Tibial artery (tissue), 4 donors: ENCODE results near the gene SLC37A1.
A peak's percentile ranks its signal among the peaks of the same experiment; 100 is the strongest.

Source experiments
- DNase-seq, 2 donors: peaks; one replicate each; pipeline ENCODE4 v3.0.0-alpha.2; 2019
- H3K27ac ChIP-seq, 2 donors: fragments of 200-600 bp; sonication (generic) in 1 of 2; 1 replicate in 1 of 2; 2 replicates in 1 of 2; pipeline ENCODE4 v1.5.1; 2018 to 2019; ENCODE audit warnings: mild to moderate bottlenecking in 1 of 2
- H3K27me3 ChIP-seq, 2 donors: fragments of 200-600 bp; sonication (generic) in 1 of 2; one replicate each; pipeline versions ENCODE4 v1.5.1 to v1.6.0; 2016 to 2019
- H3K36me3 ChIP-seq, 3 donors: fragments of 200-600 bp; sonication (generic) in 2 of 3; one replicate each; pipeline ENCODE4 v1.5.1; 2016 to 2019; ENCODE audit warnings: mild to moderate bottlenecking in 2 of 3
- H3K4me1 ChIP-seq, 4 donors: fragments of 200-600 bp; sonication (generic) in 2 of 4; 1 replicate in 3 of 4; 2 replicates in 1 of 4; pipeline ENCODE4 v1.5.1; 2016 to 2019
- H3K4me3 ChIP-seq, 2 donors: fragments of 200-600 bp; sonication (generic) in 1 of 2; 1 replicate in 1 of 2; 2 replicates in 1 of 2; pipeline ENCODE4 v1.5.1; 2018 to 2019; ENCODE audit warnings: mild to moderate bottlenecking in 2 of 2
- H3K9me3 ChIP-seq, 3 donors: fragments of 200-600 bp; sonication (generic) in 1 of 3; one replicate each; pipeline ENCODE4 v1.5.1; 2016 to 2019
- intact Hi-C: fragments of 100-400 bp; cut with DNase I; formaldehyde crosslinking; loops from one replicate; pipeline ENCODE4 v1.15.0; 2023; ENCODE audit warnings: low total_unique reads
- TF ChIP-seq, protein P1 (sequence below), 2 experiments: fragments of 200-600 bp in 1 of 2; fragments of 450-650 bp in 1 of 2; IDR thresholded peaks; one replicate each; pipeline ENCODE4 v1.5.1; 2017 to 2019; ENCODE audit warnings: antibody characterized with exemption in 2 of 2, mild to moderate bottlenecking in 1 of 2, moderate library complexity in 1 of 2

The SLC37A1 gene

DNA sequence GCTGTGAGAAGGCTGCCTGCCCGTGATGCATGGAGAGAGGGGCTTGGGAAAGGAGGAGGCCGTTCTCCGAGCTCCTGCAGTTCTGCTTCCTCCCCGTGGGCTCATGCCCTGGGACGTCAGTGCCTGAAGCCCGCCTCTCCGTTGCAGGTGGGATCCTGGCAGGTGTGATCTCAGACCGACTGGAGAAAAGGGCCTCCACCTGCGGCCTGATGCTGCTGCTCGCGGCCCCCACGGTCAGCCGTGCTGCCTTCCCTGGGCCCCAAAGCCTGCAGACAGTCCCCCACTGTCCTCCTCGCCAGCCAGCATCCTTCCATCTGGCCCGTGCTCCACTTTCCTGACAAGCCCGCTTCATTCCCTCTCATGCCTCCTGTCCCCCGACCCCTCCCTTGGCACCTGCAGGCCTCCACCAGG, 50.9 kb downstream of the SLC37A1 start:
- H3K36me3 ChIP-seq: peaks cover 14 to 91% (median 52%) of the 10 kb centered on the region in 3 donors
- intact Hi-C loops: no loop called here
- H3K27ac ChIP-seq: no peak overlapping the region
- peak; percentile 15 to 39 for DNase-seq
- H3K9me3 ChIP-seq: no peaks in the 10 kb centered on the region
- no peaks in the 10 kb centered on the region for H3K4me1 ChIP-seq
- no peak overlapping the region for H3K4me3 ChIP-seq
- no peaks in the 10 kb centered on the region for H3K27me3 ChIP-seq
- TF ChIP-seq, protein P1, sequence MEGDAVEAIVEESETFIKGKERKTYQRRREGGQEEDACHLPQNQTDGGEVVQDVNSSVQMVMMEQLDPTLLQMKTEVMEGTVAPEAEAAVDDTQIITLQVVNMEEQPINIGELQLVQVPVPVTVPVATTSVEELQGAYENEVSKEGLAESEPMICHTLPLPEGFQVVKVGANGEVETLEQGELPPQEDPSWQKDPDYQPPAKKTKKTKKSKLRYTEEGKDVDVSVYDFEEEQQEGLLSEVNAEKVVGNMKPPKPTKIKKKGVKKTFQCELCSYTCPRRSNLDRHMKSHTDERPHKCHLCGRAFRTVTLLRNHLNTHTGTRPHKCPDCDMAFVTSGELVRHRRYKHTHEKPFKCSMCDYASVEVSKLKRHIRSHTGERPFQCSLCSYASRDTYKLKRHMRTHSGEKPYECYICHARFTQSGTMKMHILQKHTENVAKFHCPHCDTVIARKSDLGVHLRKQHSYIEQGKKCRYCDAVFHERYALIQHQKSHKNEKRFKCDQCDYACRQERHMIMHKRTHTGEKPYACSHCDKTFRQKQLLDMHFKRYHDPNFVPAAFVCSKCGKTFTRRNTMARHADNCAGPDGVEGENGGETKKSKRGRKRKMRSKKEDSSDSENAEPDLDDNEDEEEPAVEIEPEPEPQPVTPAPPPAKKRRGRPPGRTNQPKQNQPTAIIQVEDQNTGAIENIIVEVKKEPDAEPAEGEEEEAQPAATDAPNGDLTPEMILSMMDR (IDR thresholded peaks at IDR 0.05): no peak

DNA sequence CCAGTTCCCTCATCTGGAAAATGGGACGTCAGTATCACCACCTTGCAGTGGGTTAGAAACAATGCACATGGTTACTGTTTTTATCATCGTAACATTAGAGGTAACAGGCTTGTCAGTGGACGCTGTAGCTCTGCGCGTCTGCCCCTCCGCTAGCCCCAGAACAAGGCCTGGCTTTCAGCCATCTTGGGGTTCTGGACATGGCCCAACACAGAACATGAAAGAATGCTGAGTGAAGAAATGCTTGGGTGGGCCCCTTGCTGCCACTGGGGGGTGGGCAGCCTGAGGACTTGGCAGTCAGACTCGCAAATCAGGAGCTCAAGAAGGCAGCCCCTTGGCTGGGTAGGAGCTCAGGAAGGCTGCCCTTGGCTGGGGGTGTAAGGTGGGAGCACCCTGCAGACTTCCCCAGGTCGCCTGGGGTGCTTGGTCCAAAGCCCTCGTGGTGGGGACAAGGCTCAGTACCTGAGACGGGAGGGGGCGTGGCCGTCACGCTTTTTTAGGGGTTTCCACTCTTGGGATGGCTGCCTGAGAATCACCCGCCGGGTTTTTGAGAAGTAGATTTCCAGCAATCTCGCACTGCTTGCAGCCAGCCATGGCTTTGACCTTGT, 51.7 kb downstream of the SLC37A1 start:
- Histone ChIP-seq H3K27ac (no peak overlapping the region), H3K9me3 (no peaks in the 10 kb centered on the region), H3K27me3 (no peaks in the 10 kb centered on the region), H3K4me1 (no peaks in the 10 kb centered on the region), H3K36me3 (peaks cover 14 to 91% (median 53%) of the 10 kb centered on the region in 3 donors), H3K4me3 (no peak overlapping the region)
- TF ChIP-seq, protein P1 (IDR thresholded peaks at IDR 0.05): no peak
- intact Hi-C loops: no loop called here
- peak; percentile 12 to 43 for DNase-seq

DNA sequence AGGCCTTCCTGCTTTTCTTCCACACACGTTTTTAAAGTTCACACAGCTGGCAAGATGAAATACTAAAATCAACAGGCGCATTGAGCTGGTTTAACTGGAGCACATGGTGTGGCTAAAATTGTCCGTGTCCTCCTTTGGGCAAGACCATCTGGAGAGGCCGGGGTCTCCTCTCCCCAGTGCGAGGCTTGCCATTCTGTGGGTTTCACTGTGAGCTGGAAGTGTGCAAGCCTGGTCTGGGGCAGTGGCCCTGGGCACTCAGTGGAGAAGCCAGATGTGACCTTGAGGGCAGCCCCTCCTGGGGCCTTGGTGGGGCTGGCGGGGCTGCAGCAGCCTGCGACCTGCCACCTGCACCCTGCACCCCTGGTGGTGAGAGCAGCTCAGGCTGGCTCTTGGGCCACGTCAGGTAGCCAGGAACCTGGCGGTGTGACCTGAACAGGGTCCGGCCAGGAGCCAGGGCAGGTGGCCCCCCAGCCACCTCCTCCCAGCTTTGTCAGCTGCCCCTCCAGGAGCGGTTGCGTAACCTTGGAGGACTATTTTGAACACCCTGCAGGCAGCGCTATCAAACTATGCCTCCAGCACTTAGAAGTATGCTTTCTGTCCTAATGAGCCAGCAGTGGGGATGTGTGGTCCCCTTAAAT, 52.4 kb downstream of the SLC37A1 start:
- peak; percentile 8 to 50 for DNase-seq
- no peaks in the 10 kb centered on the region for H3K9me3 ChIP-seq
- no peak overlapping the region for H3K4me3 ChIP-seq
- no peaks in the 10 kb centered on the region for H3K27me3 ChIP-seq
- intact Hi-C loops: no loop called here
- no peak overlapping the region for H3K27ac ChIP-seq
- H3K36me3 ChIP-seq: peaks cover 18 to 91% (median 60%) of the 10 kb centered on the region in 3 donors
- no peaks in the 10 kb centered on the region for H3K4me1 ChIP-seq
- TF ChIP-seq, protein P1 (IDR thresholded peaks at IDR 0.05): no peak

GRCh38 chr21:42566524-42567213, 53.0 kb downstream of the SLC37A1 start:
- Histone ChIP-seq H3K4me1 (no peaks in the 10 kb centered on the region), H3K27me3 (no peaks in the 10 kb centered on the region), H3K4me3 (no peak overlapping the region), H3K36me3 (peaks cover 22 to 91% (median 59%) of the 10 kb centered on the region in 3 donors), H3K27ac (no peak overlapping the region), H3K9me3 (no peaks in the 10 kb centered on the region)
- intact Hi-C loops: no loop called here
- DNase-seq: peak; percentile 16 to 57
- TF ChIP-seq, protein P1 (IDR thresholded peaks at IDR 0.05): no peak

GRCh38 chr21:42567214-42567555, 53.5 kb downstream of the SLC37A1 start:
- H3K27ac ChIP-seq: no peak overlapping the region
- peak in 1 of 2 donors; percentile 9 for DNase-seq
- TF ChIP-seq, protein P1 (IDR thresholded peaks at IDR 0.05): no peak
- no peaks in the 10 kb centered on the region for H3K9me3 ChIP-seq
- intact Hi-C loops: no loop called here
- H3K27me3 ChIP-seq: no peaks in the 10 kb centered on the region
- no peaks in the 10 kb centered on the region for H3K4me1 ChIP-seq
- H3K4me3 ChIP-seq: no peak overlapping the region
- H3K36me3 ChIP-seq: peaks cover 22 to 91% (median 58%) of the 10 kb centered on the region in 3 donors
